GM18508 (cell line): Measurements from ENCODE around the gene CHRNA3.
"Not testable (repeated sequence)": the region's sequence is repeated elsewhere in the genome, so short reads cannot be mapped to it uniquely, and the experiment has no call there.

Experiments
- ATAC-seq: cut with Tn5 transposase; IDR thresholded peaks from one replicate; pipeline ENCODE4 v1.9.1; 2021; ENCODE audit warnings: moderate number of reproducible peaks; ENCODE audit not compliant: insufficient read depth, unreplicated experiment

Gene CHRNA3

GRCh38 chr15:78565951-78566774 is 54.6 kb downstream of the CHRNA3 start:
- no peak for ATAC-seq

DNA sequence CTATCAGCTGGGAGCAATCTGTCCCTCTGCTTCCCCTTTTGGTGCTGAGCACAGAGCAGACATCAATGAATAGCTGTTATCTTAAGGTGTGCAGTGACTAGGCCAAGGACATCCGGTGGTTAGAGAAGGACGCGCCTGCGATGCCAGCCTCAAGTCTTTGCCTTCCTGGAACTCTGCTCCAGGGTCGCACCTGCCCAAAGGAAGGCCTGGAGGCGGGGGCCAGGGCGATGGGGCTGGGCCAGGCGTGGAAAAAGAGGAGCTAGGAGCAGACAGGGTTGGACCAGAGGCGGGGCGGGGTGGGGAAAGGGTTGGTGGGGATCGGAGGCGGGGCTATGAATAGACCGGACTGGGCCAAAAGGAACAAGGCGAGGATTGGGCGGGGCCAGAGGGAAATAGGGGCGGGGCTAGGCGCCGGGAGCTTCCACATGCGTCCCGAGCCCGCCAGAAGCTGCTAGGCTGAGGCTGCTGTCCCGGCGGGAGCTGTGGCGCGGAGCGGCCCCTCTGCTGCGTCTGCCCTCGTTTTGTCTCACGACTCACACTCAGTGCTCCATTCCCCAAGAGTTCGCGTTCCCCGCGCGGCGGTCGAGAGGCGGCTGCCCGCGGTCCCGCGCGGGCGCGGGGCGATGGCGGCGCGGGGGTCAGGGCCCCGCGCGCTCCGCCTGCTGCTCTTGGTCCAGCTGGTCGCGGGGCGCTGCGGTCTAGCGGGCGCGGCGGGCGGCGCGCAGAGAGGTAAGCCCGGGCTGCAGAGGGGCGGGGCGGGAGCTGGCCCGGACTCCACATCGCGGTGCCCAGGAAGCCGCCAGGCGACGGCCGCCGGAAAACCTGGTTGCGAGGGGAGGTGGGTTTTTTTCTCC is 55.5 kb downstream of the CHRNA3 start, which contains the start of gene CHRNA5:
TSS of gene CHRNA5 (plus strand) at position 424 of the 854 bp plus-strand sequence. CDS start at position 624, 200 bp downstream.
- no peak for ATAC-seq

- ATAC-seq, result no peak
Measured at GRCh38 chr15:78564743-78565096, 56.1 kb downstream of the CHRNA3 start.

- no peak for ATAC-seq
Measured at GRCh38 chr15:78563092-78563491, 57.7 kb downstream of the CHRNA3 start.

GRCh38 chr15:78561490-78561889 is 59.3 kb downstream of the CHRNA3 start:
- ATAC-seq, result no peak

GRCh38 chr15:78560201-78560600 is 60.6 kb downstream of the CHRNA3 start:
- not testable (repeated sequence) for ATAC-seq

DNA sequence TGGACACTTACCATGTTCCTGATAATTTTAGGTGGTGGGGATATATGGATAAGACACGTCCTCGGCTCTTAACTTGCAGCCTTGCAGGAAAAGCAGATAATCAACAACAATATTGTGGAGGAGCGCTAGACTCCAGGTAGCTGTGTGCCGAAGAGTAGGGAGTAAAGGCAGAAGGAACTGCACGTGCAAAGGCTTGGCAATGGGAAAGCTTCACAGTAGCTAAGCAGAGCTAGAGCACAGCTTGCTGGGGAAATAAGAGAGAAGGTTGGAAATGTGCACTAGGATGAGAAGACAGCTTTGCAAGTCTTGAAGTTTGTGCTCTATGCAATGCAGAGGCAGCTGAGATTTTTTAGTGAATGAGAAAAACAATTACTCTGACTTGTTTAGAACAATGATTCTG is 68.2 kb downstream of the CHRNA3 start:
- ATAC-seq, result no peak

DNA sequence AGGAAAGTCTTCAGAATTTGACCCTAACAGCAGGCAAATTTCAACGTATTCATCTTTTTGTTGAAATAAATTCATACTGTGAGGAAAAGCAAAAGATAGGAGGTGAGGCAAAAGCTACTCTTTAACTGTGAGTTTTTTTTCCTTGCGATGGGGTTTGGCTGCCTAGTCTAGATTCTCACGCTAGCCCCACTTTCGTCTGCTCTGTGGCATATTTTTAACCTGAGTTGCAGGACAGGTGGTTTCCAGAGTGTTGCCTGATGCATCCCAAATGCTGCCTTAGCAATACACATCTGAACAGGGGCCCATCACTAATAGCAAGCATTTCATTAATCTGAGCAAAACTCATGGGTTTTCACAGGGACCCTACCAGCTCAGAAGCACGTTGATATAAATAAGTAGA is 68.9 kb downstream of the CHRNA3 start:
- ATAC-seq, result no peak

DNA sequence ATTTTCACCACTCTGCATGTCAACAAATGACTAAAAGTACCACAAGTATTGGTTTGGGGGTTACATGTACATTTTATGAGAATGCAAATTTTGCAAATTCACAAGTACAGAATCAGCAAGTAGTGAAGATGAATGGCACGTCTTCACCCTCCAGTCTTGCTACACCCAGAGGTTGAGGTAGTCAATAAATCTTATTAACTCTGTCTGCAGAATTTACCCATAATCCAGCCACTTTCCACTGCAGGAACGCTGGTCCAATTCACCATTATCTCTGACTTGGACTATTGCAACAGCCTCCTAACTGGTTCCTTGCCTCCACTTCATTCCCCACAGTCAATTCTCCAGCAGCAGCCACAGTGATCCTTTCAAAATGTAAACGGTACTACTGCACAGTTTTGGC is 70.0 kb downstream of the CHRNA3 start:
- ATAC-seq, result no peak

DNA sequence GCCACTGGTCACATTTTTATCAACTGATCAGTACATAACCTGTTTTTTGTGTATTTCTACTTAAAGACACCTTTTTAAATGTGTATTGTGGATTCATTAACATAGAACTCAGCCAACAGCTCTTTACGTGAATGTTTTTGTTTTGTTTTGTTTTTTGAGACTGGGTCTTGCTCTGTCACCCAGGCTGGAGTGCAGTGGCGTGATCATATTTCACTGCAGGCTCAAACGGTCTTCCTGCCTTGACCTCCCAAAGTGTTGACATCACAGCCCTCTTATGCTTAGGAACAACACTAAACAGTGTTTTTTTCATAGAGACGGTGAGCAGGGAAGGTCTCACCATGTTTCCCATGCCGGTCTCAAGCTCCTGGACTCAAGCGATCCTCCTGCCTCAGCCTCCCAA is 70.6 kb downstream of the CHRNA3 start:
- ATAC-seq, result no peak
